ENCODE results near the gene PLEKHG4B.

Gene PLEKHG4B

GRCh38 chr5:92401-93220 lies 643 bp downstream of the PLEKHG4B start:
- no peak overlapping the region for H2AFZ ChIP-seq (ENCODE audit: low read depth, low read length)
- H3K27me3 ChIP-seq (ENCODE audit: low read depth, low read length), result no peaks in the 10 kb centered on the region
- no peak overlapping the region for H3K4me2 ChIP-seq (ENCODE audit: low read length)
- no peak overlapping the region for H3K27ac ChIP-seq (ENCODE audit: low read length)
- H3K9me3 ChIP-seq (ENCODE audit: insufficient read depth, low read length), result no peaks in the 10 kb centered on the region
- no peak overlapping the region for H3K4me3 ChIP-seq (ENCODE audit: low read length)
- H3K36me3 ChIP-seq (replicated peaks; ENCODE audit: low read depth, low read length), result no peaks in the 10 kb centered on the region
- H3K9ac ChIP-seq (ENCODE audit: low read length), result no peak overlapping the region
- H3K79me2 ChIP-seq (ENCODE audit: low read length), result no peaks in the 10 kb centered on the region
- TF ChIP-seq EZH2phosphoT487 (IDR thresholded peaks at IDR 0.05; ENCODE audit: low read depth) (no peak), CTCF (IDR thresholded peaks at IDR 0.05; ENCODE audit: low read depth, low read length) (no peak)
- no peaks in the 10 kb centered on the region for H4K20me1 ChIP-seq (ENCODE audit: insufficient read depth, low read length)
- peaks cover 6% of the 10 kb centered on the region; the same call in 1 of the 2 replicates for H3K4me1 ChIP-seq (ENCODE audit: low read length)

- H3K9me3 ChIP-seq (ENCODE audit: insufficient read depth, low read length), result no peaks in the 10 kb centered on the region
- no peak for TF ChIP-seq EZH2phosphoT487 (IDR thresholded peaks at IDR 0.05; ENCODE audit: low read depth)
- no peak for TF ChIP-seq CTCF (IDR thresholded peaks at IDR 0.05; ENCODE audit: low read depth, low read length)
- no peaks in the 10 kb centered on the region for H3K79me2 ChIP-seq (ENCODE audit: low read length)
- H3K36me3 ChIP-seq (replicated peaks; ENCODE audit: low read depth, low read length), result no peaks in the 10 kb centered on the region
- H4K20me1 ChIP-seq (ENCODE audit: insufficient read depth, low read length), result no peaks in the 10 kb centered on the region
- H2AFZ ChIP-seq (ENCODE audit: low read depth, low read length), result no peak overlapping the region
- no peak overlapping the region for H3K9ac ChIP-seq (ENCODE audit: low read length)
- H3K27ac ChIP-seq (ENCODE audit: low read length), result no peak overlapping the region
- no peak overlapping the region for H3K4me3 ChIP-seq (ENCODE audit: low read length)
- H3K27me3 ChIP-seq (ENCODE audit: low read depth, low read length), result no peaks in the 10 kb centered on the region
- peaks cover 6% of the 10 kb centered on the region; the same call in 1 of the 2 replicates for H3K4me1 ChIP-seq (ENCODE audit: low read length)
- H3K4me2 ChIP-seq (ENCODE audit: low read length), result no peak overlapping the region
Measured at GRCh38 chr5:93221-93980, 1.4 kb downstream of the PLEKHG4B start.

GRCh38 chr5:94113-94892 lies 2.3 kb downstream of the PLEKHG4B start:
- Histone ChIP-seq H3K27me3 (ENCODE audit: low read depth, low read length) (no peaks in the 10 kb centered on the region), H3K79me2 (ENCODE audit: low read length) (no peaks in the 10 kb centered on the region), H3K36me3 (replicated peaks; ENCODE audit: low read depth, low read length) (no peaks in the 10 kb centered on the region)

More at GRCh38 chr5:94113-94892, 2.3 kb downstream of the PLEKHG4B start:
- Histone ChIP-seq H3K9me3 (ENCODE audit: insufficient read depth, low read length) (no peaks in the 10 kb centered on the region), H3K4me2 (ENCODE audit: low read length) (no peak overlapping the region), H3K9ac (ENCODE audit: low read length) (no peak overlapping the region), H3K4me3 (ENCODE audit: low read length) (no peak overlapping the region), H3K27ac (ENCODE audit: low read length) (no peak overlapping the region), H2AFZ (ENCODE audit: low read depth, low read length) (no peak overlapping the region), H4K20me1 (ENCODE audit: insufficient read depth, low read length) (no peaks in the 10 kb centered on the region), H3K4me1 (ENCODE audit: low read length) (peaks cover 4% of the 10 kb centered on the region; the same call in 1 of the 2 replicates)
- no peak for TF ChIP-seq EZH2phosphoT487 (IDR thresholded peaks at IDR 0.05; ENCODE audit: low read depth)
- TF ChIP-seq CTCF (IDR thresholded peaks at IDR 0.05; ENCODE audit: low read depth, low read length), result no peak

Measured in OCI-LY3 (cell line).